ENCODE data around the gene KIR2DL4.
"Not testable (repeated sequence)": the region's sequence is repeated elsewhere in the genome, so short reads cannot be mapped to it uniquely, and the experiment has no call there.

- TF ChIP-seq CTCF (IDR thresholded peaks at IDR 0.05; ENCODE audit: low read depth, low read length); EZH2phosphoT487 (IDR thresholded peaks at IDR 0.05; ENCODE audit: low read depth): not testable (repeated sequence)
Observed at GRCh38 chr19:54766464-54766863, 36.9 kb upstream of the KIR2DL4 start.

Data from OCI-LY3 (cell line).